Activated T-helper 2 cell treated with anti-CD3 and anti-CD28 coated beads, Interferon-gamma antibody, Interleukin-2, Interleukin-4, amounts not matched to agents 10 μg/mL and 5 μg/mL and 100 μg/mL, durations not matched to agents 14 hours and 24 hours and 36 hours (primary cell): Measurements from ENCODE around the gene MIF4GD. TPM values are rescaled to one million over a fixed set of nuclear protein-coding genes. Genes with fewer than 3 reads are reported as not detected.

Experiments used
- DNase-seq: peaks from one replicate; pipeline ENCODE4 v3.0.0; 2021; ENCODE audit warnings: low spot score
- H3K27ac Mint-ChIP-seq: one replicate; pipeline ENCODE4 v1.8.0; 2021; ENCODE audit warnings: mixed read lengths
- H3K27me3 Mint-ChIP-seq: one replicate; pipeline ENCODE4 v1.8.0; 2021; ENCODE audit warnings: low read depth, mixed read lengths
- H3K36me3 Mint-ChIP-seq: one replicate; pipeline ENCODE4 v1.8.0; 2021; ENCODE audit warnings: low read depth, mixed read lengths
- H3K4me1 Mint-ChIP-seq: one replicate; pipeline ENCODE4 v1.8.0; 2021; ENCODE audit warnings: low read depth, mixed read lengths
- H3K4me3 Mint-ChIP-seq: one replicate; pipeline ENCODE4 v1.8.0; 2021; ENCODE audit warnings: low read depth, mild to moderate bottlenecking, moderate library complexity, mixed read lengths
- H3K9me3 Mint-ChIP-seq: one replicate; pipeline ENCODE4 v1.8.0; 2021; ENCODE audit warnings: mixed read lengths
- intact Hi-C: fragments of 100-400 bp; cut with micrococcal nuclease; formaldehyde crosslinking; loops from one replicate; pipeline ENCODE4 v1.15.1; 2023
- total RNA-seq: library from RNA; stranded (reverse); gene quantifications from 2 replicates; pipeline ENCODE4 v1.2.3, GENCODE V29; 2022

The MIF4GD gene
- total RNA-seq, 1 donor from 2014 or later = 51.5 TPM

- no peak overlapping the region for H3K27ac Mint-ChIP-seq
- no peak for DNase-seq
Observed at GRCh38 chr17:75231741-75232464, 39.1 kb downstream of the MIF4GD start.

GRCh38 chr17:75231071-75231470 is 40.0 kb downstream of the MIF4GD start:
- no peaks in the 10 kb centered on the region for H3K4me1 Mint-ChIP-seq
- intact Hi-C loops = no loop called here
- no peak overlapping the region for H3K4me3 Mint-ChIP-seq
- no peaks in the 10 kb centered on the region for H3K27me3 Mint-ChIP-seq
- no peak for DNase-seq
- no peak overlapping the region for H3K27ac Mint-ChIP-seq
- no peaks in the 10 kb centered on the region for H3K9me3 Mint-ChIP-seq
- peaks cover 68% of the 10 kb centered on the region for H3K36me3 Mint-ChIP-seq

More at GRCh38 chr17:75231741-75232464, 39.1 kb downstream of the MIF4GD start:
- intact Hi-C loops = no loop called here
- Mint-ChIP-seq H3K4me3 (no peak overlapping the region), H3K4me1 (no peaks in the 10 kb centered on the region), H3K27me3 (no peaks in the 10 kb centered on the region), H3K9me3 (no peaks in the 10 kb centered on the region), H3K36me3 (peaks cover 68% of the 10 kb centered on the region)

GRCh38 chr17:75228847-75229246 is 42.2 kb downstream of the MIF4GD start:
- no peak for DNase-seq
- intact Hi-C loops = no loop called here
- H3K9me3 Mint-ChIP-seq = no peaks in the 10 kb centered on the region
- peaks cover 70% of the 10 kb centered on the region for H3K36me3 Mint-ChIP-seq
- H3K27me3 Mint-ChIP-seq = no peaks in the 10 kb centered on the region
- H3K4me3 Mint-ChIP-seq = no peak overlapping the region
- no peaks in the 10 kb centered on the region for H3K4me1 Mint-ChIP-seq
- no peak overlapping the region for H3K27ac Mint-ChIP-seq

GRCh38 chr17:75228305-75228704 is 42.7 kb downstream of the MIF4GD start:
- intact Hi-C loops = no loop called here
- H3K36me3 Mint-ChIP-seq = peaks cover 71% of the 10 kb centered on the region

DNA sequence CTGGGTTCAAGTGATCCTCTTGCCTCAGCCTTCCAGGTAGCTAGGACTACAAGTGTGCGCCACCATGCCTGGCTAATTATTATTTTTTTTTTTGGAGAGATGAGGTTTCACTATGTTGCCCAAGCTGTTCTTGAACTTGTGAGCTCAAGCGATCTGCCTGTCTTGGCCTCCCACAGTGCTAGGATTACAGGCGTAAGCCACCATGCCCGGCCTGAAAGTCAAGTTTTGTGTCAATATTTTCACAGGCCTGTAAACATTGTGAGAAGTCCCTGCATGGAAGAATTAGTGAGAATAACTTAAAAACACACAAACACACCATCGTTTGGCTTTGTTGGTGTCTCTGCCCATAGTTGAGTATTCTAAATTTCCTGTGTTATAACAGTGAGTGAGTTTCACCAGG is 43.3 kb downstream of the MIF4GD start:
- Mint-ChIP-seq H3K4me3 (no peak overlapping the region), H3K27me3 (no peaks in the 10 kb centered on the region), H3K9me3 (no peaks in the 10 kb centered on the region), H3K36me3 (peaks cover 68% of the 10 kb centered on the region), H3K27ac (no peak overlapping the region), H3K4me1 (no peaks in the 10 kb centered on the region)
- DNase-seq = no peak
- intact Hi-C loops = no loop called here

More at GRCh38 chr17:75228305-75228704, 42.7 kb downstream of the MIF4GD start:
- no peaks in the 10 kb centered on the region for H3K4me1 Mint-ChIP-seq
- no peaks in the 10 kb centered on the region for H3K27me3 Mint-ChIP-seq
- no peak overlapping the region for H3K4me3 Mint-ChIP-seq
- DNase-seq = no peak
- no peaks in the 10 kb centered on the region for H3K9me3 Mint-ChIP-seq
- no peak overlapping the region for H3K27ac Mint-ChIP-seq

GRCh38 chr17:75225016-75225415 is 46.0 kb downstream of the MIF4GD start:
- H3K36me3 Mint-ChIP-seq = peaks cover 58% of the 10 kb centered on the region
- no peaks in the 10 kb centered on the region for H3K27me3 Mint-ChIP-seq
- no peak overlapping the region for H3K27ac Mint-ChIP-seq
- H3K4me3 Mint-ChIP-seq = no peak overlapping the region
- no peaks in the 10 kb centered on the region for H3K4me1 Mint-ChIP-seq
- intact Hi-C loops = no loop called here
- no peak for DNase-seq
- H3K9me3 Mint-ChIP-seq = no peaks in the 10 kb centered on the region

DNA sequence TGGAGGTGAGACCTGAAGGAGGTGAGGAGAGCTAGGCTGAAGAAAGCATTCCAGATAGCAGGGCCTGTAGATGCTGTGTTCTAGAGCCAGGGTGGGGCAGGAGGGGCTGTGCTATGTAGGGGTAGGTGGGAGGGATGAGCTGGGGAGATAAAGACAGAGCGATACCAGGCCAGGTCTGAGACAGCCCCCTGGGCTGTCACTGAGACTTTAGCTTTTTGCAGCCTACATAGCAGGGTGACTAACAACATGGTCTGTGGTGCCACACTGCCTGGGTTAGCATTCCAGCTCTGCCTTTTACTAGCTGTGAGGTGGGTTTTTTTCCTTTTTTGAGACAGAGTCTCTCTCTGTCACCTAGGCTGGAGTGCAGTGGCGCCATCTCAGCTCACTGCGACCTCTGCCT is 51.2 kb downstream of the MIF4GD start:
- no peak overlapping the region for H3K4me3 Mint-ChIP-seq
- no peaks in the 10 kb centered on the region for H3K27me3 Mint-ChIP-seq
- no peak overlapping the region for H3K27ac Mint-ChIP-seq
- intact Hi-C loops = no loop called here
- H3K9me3 Mint-ChIP-seq = no peaks in the 10 kb centered on the region
- no peak for DNase-seq
- H3K36me3 Mint-ChIP-seq = peaks cover 62% of the 10 kb centered on the region
- H3K4me1 Mint-ChIP-seq = no peaks in the 10 kb centered on the region

- Mint-ChIP-seq H3K4me3 (no peak overlapping the region), H3K27me3 (no peaks in the 10 kb centered on the region), H3K9me3 (no peaks in the 10 kb centered on the region), H3K4me1 (no peaks in the 10 kb centered on the region), H3K27ac (no peak overlapping the region), H3K36me3 (peaks cover 67% of the 10 kb centered on the region)
- intact Hi-C loops = no loop called here
- DNase-seq = no peak
Observed at GRCh38 chr17:75218131-75218530, 52.9 kb downstream of the MIF4GD start.

Other genes starting within 250 kb of the MIF4GD start
- 166 and 170 TPM in 2 replicates for gene ATP5PD, start 224.3 kb downstream of the MIF4GD start, total RNA-seq
- 18.0 and 20.7 TPM in 2 replicates for gene KCTD2, start 224.0 kb downstream of the MIF4GD start, total RNA-seq
- gene SLC16A5, start 183.3 kb downstream of the MIF4GD start, total RNA-seq = 11.6 and 11.8 TPM in 2 replicates
- gene ARMC7, start 161.3 kb downstream of the MIF4GD start, total RNA-seq = 9.9 and 10.1 TPM in 2 replicates
- gene NT5C, start 139.5 kb downstream of the MIF4GD start, total RNA-seq = 72.7 and 86.6 TPM in 2 replicates
- gene JPT1, start 116.7 kb downstream of the MIF4GD start, total RNA-seq = 282 and 290 TPM in 2 replicates
- gene SUMO2, start 88.3 kb downstream of the MIF4GD start, total RNA-seq = 653 and 679 TPM in 2 replicates
- gene NUP85, start 65.6 kb downstream of the MIF4GD start, total RNA-seq = 115 and 122 TPM in 2 replicates
- 71.7 and 77.2 TPM in 2 replicates for gene GGA3, start 9.6 kb downstream of the MIF4GD start, total RNA-seq
- gene MRPS7, start 9.4 kb downstream of the MIF4GD start, total RNA-seq = 99.4 and 101 TPM in 2 replicates
- 97.4 and 101 TPM in 2 replicates for gene SLC25A19, start 18.2 kb upstream of the MIF4GD start, total RNA-seq
- gene GRB2, start 134.4 kb upstream of the MIF4GD start, total RNA-seq = 176 and 188 TPM in 2 replicates
- gene TMEM94, start 185.4 kb upstream of the MIF4GD start, total RNA-seq = 71.1 and 79.3 TPM in 2 replicates
- 2.2 and 2.3 TPM in 2 replicates for gene CASKIN2, start 244.3 kb upstream of the MIF4GD start, total RNA-seq
- 74.6 and 78.2 TPM in 2 replicates for gene TSEN54, start 245.3 kb upstream of the MIF4GD start, total RNA-seq